GM18526 (cell line): ENCODE data around the gene ZC3H15.

ENCODE experiments used
- POLR2A ChIP-seq: IDR thresholded peaks from 3 replicates; pipeline ENCODE4 v1.6.1; 2011; ENCODE audit not compliant: insufficient read length; ENCODE audit errors: extremely low read depth

Gene ZC3H15

GRCh38 chr2:186486651-186487647, 889 bp downstream of the ZC3H15 start:
- no peak for TF ChIP-seq POLR2A

DNA sequence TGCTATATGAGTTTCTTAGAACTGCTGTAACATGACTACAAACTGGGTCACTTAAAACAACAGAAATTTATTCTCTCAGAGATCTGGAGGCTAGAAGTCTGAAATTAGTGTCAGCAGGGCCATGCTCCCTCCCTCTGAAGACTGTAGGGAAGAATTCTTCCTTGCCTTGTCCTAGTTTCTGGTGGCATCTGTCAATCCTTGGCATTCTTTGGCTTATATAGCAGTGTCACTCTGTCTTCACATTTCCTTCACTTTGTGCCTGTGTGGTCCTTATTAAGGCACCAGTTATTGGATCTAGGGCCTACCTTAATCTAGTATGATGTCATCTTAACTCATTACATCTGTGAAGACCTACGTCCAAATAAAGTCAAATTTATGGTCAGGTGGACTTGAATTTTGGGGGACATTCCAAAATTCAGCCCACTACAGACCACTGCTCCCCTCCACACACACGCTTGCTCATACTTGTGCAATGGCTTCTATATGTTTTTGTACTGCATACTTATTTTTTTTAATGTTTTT, 7.6 kb downstream of the ZC3H15 start:
- no peak for TF ChIP-seq POLR2A

- TF ChIP-seq POLR2A = no peak
Measured at GRCh38 chr2:186496401-186496800, 10.3 kb downstream of the ZC3H15 start.

DNA sequence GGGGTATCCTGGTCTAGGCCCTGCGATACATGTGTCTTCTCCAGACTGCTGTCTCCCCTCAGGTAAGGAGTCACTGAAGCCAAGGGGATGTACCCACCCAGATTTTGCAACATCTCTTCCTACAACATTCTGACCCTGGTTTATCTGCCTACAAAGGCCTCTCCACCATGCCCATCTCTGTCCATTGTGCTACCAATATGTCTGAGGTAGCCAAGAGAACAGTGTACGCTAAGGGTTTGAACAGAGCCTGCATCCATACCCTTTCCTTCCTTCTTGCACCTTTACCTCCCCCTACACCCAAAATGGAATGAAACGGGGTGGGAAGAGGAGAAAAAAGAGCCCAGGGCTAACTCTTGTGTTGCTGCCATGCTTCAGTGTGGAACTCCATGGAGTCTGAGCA, 11.9 kb downstream of the ZC3H15 start:
- no peak for TF ChIP-seq POLR2A

DNA sequence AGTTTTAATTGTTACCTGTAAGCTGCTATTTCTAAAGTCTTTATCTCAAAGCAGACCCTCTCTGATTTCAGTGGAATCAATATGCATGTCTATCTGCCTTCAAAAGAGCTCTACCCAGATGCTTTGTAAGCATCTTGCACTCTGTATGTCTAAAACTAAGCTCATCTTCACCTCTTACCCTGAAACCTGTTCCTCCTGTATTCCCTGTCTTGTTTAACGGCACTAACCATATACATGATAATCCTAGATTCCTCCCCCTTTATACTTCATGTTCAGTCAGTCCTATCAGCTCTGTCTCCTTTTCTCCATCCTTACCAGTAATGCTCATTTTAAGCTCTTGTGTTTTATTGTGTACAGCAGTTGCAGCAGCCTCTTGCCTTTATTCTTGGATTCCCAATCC, 12.8 kb downstream of the ZC3H15 start:
- TF ChIP-seq POLR2A = no peak

GRCh38 chr2:186503827-186504606, 18.0 kb downstream of the ZC3H15 start:
- TF ChIP-seq POLR2A = no peak

DNA sequence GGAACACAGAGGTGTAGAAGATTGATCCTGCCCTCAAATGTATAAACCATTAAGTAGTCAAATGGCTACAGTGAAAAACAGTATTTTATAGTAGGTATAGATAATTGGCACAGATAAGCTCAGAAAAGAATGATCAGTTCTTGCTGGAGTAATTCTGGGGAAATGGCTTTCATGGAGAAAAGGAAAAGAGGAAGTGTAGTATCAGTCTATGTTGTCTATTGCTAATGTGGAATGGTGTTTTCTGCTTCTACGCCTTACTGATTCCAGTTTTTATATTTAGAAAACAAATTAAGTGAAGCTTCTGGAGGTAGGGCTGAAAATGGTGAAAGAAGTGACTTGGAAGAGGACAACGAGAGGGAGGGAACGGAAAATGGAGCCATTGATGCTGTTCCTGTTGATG, 22.2 kb downstream of the ZC3H15 start:
- no peak for TF ChIP-seq POLR2A

DNA sequence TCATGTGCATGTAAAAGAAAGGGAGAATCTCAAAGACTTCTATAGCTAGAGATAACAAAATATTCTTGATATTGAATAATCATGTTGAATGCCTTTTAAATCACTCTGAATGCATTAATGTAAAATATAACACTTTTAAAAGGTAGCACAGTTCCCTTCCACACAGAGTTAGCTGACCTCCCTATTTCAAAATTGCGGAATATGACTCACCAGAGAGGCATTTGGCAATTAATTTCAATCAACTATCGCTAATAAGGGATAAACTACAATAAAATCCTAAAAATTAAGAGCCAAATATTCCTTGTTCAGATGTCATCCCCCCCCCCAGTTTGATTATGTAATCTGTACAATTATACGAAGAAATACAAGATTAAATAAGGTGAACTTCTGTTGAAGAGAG, 29.3 kb downstream of the ZC3H15 start:
- TF ChIP-seq POLR2A = no peak

- no peak for TF ChIP-seq POLR2A
Measured at GRCh38 chr2:186516396-186516795, 30.3 kb downstream of the ZC3H15 start.

DNA sequence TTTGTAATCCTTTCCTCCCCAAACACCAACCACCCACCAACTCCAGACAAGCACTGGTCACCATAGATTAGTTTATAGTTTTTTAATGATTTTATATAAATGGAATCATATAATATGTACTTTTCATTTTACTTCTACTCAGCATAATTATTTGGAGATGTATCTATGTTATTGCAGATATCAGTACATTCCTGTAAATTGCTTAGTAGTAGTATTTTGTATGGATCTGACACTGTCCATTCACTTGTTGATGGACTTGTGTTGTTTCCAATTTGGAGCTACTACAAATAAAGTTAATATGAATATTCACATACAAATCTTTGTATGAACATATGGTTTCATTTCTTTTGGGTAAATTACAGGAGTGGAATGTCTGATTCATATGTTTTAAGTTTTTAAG, 31.0 kb downstream of the ZC3H15 start:
- TF ChIP-seq POLR2A = no peak

- no peak for TF ChIP-seq POLR2A
Measured at GRCh38 chr2:186518291-186518690, 32.2 kb downstream of the ZC3H15 start.

- no peak for TF ChIP-seq POLR2A
Measured at GRCh38 chr2:186518945-186519344, 32.9 kb downstream of the ZC3H15 start.

- TF ChIP-seq POLR2A = no peak
Measured at GRCh38 chr2:186522450-186522849, 36.4 kb downstream of the ZC3H15 start.

- no peak for TF ChIP-seq POLR2A
Measured at GRCh38 chr2:186523791-186524190, 37.7 kb downstream of the ZC3H15 start.

- TF ChIP-seq POLR2A = no peak
Measured at GRCh38 chr2:186526281-186526680, 40.2 kb downstream of the ZC3H15 start.

- no peak for TF ChIP-seq POLR2A
Measured at GRCh38 chr2:186530314-186530713, 44.3 kb downstream of the ZC3H15 start.
